Body of pancreas (tissue), 4 donors: ENCODE data around the gene ASTN2. TPM values are rescaled to one million over a fixed set of nuclear protein-coding genes. Genes with fewer than 3 reads are reported as not detected.

Experiments
- ATAC-seq: fragments of 150-250 bp; one replicate; pipeline ENCODE4 v1.9.1; 2016
- DNase-seq, 4 donors: peaks; one replicate each; pipeline ENCODE4 v3.0.0-alpha.2; 2019
- H3K27ac ChIP-seq, 4 donors: fragments of 200-600 bp; sonication (generic); 1 replicate in 3 of 4; 2 replicates in 1 of 4; pipeline versions ENCODE4 v1.5.1 to v1.6.1; 2016 to 2019; ENCODE audit warnings: mild to moderate bottlenecking in 1 of 4, mixed read lengths in 1 of 4, moderate library complexity in 1 of 4
- H3K27me3 ChIP-seq, 2 donors: fragments of 200-600 bp; sonication (generic); one replicate each; pipeline ENCODE4 v1.6.0; 2016; ENCODE audit warnings: mild to moderate bottlenecking in 1 of 2
- H3K36me3 ChIP-seq, 2 donors: fragments of 200-600 bp; sonication (generic); replicated peaks in 1 of 2; 2 replicates each; pipeline ENCODE4 v1.5.1; 2016; ENCODE audit warnings: low read depth in 2 of 2; ENCODE audit not compliant: insufficient read depth in 1 of 2
- H3K4me1 ChIP-seq: fragments of 200-600 bp; sonication (generic); one replicate; pipeline ENCODE4 v1.6.0; 2016
- H3K4me3 ChIP-seq, 2 donors: fragments of 200-600 bp; sonication (generic); 1 replicate in 1 of 2; 2 replicates in 1 of 2; pipeline ENCODE4 v1.5.1; 2016 to 2019
- H3K9me3 ChIP-seq, 3 donors: fragments of 200-600 bp; sonication (generic); 1 replicate in 2 of 3; 2 replicates in 1 of 3; pipeline ENCODE4 v1.5.1; 2016
- CTCF ChIP-seq, 7 experiments: fragments of 450-650 bp in 4 of 7; fragments of 200-600 bp in 3 of 7; sonication (generic) in 3 of 7; IDR thresholded peaks; one replicate each; pipeline ENCODE4 v1.5.1; 2016 to 2019; ENCODE audit warnings: antibody characterized with exemption in 7 of 7
- POLR2A ChIP-seq, 3 donors: fragments of 450-650 bp; IDR thresholded peaks; one replicate each; pipeline ENCODE4 v1.6.1; 2016; ENCODE audit warnings: antibody characterized with exemption in 3 of 3, mild to moderate bottlenecking in 2 of 3
- WGBS, 2 donors: methylation state at CpG; one replicate each; pipeline ENCODE4 v1.1.5; 2017; 5-methylcytosine and 5-hydroxymethylcytosine counted together
- intact Hi-C: fragments of 100-400 bp; cut with DNase I; formaldehyde crosslinking; loops from one replicate; pipeline ENCODE4 v1.15.1; 2023
- total RNA-seq, 2 donors: library from RNA; depleted of rRNA; stranded (reverse); fragments of >200 nt; gene quantifications; one replicate each; pipeline ENCODE4 v1.1.0, GENCODE V29; 2016

The ASTN2 gene
- total RNA-seq, 2 donors from 2014 or later = 8.2 to 9.6 TPM

GRCh38 chr9:116800885-116801284, 614.0 kb downstream of the ASTN2 start:
- Histone ChIP-seq H3K27me3 (no peaks in the 10 kb centered on the region), H3K36me3 (no peaks in the 10 kb centered on the region), H3K4me3 (no peak overlapping the region), H3K9me3 (no peaks in the 10 kb centered on the region), H3K27ac (no peak overlapping the region), H3K4me1 (no peaks in the 10 kb centered on the region)
- TF ChIP-seq CTCF (IDR thresholded peaks at IDR 0.05) = no peak
- TF ChIP-seq POLR2A (IDR thresholded peaks at IDR 0.05) = no peak
- WGBS, 2 donors = 41 to 45% methylated on average over 1 of the region's 1 CpG
- intact Hi-C loops = no loop called here
- DNase-seq (no peak), ATAC-seq (no peak)

- TF ChIP-seq CTCF (IDR thresholded peaks at IDR 0.05) = no peak
- no peak for TF ChIP-seq POLR2A (IDR thresholded peaks at IDR 0.05)
- intact Hi-C loops = no loop called here
These were observed 614.8 kb downstream of the ASTN2 start for GRCh38 chr9:116800074-116800473.

GRCh38 chr9:116798521-116798920, 616.3 kb downstream of the ASTN2 start:
- TF ChIP-seq POLR2A (IDR thresholded peaks at IDR 0.05) = no peak
- no peak for TF ChIP-seq CTCF (IDR thresholded peaks at IDR 0.05)
- peaks cover 8% of the 10 kb centered on the region for H3K4me1 ChIP-seq
- WGBS, 2 donors = 59 to 60% methylated on average over 2 of the region's 2 CpGs
- no peaks in the 10 kb centered on the region for H3K36me3 ChIP-seq
- no peaks in the 10 kb centered on the region for H3K9me3 ChIP-seq
- no peak overlapping the region for H3K4me3 ChIP-seq
- intact Hi-C loops = no loop called here
- no peaks in the 10 kb centered on the region for H3K27me3 ChIP-seq
- no peak for DNase-seq
- ATAC-seq = no peak
- H3K27ac ChIP-seq = no peak overlapping the region

More at GRCh38 chr9:116800074-116800473, 614.8 kb downstream of the ASTN2 start:
- Histone ChIP-seq H3K4me3 (no peak overlapping the region), H3K27me3 (no peaks in the 10 kb centered on the region), H3K4me1 (peaks cover 5% of the 10 kb centered on the region), H3K36me3 (no peaks in the 10 kb centered on the region), H3K9me3 (no peaks in the 10 kb centered on the region), H3K27ac (no peak overlapping the region)
- DNase-seq = no peak
- 81 to 86% methylated on average over 4 of the region's 4 CpGs for WGBS, 2 donors
- ATAC-seq = no peak

- Histone ChIP-seq H3K36me3 (no peaks in the 10 kb centered on the region), H3K27me3 (no peaks in the 10 kb centered on the region), H3K27ac (no peak overlapping the region), H3K9me3 (no peaks in the 10 kb centered on the region), H3K4me3 (no peak overlapping the region), H3K4me1 (peaks cover 8% of the 10 kb centered on the region)
- ATAC-seq = no peak
- DNase-seq = no peak
- intact Hi-C loops = no loop called here
- no peak for TF ChIP-seq POLR2A (IDR thresholded peaks at IDR 0.05)
- no peak for TF ChIP-seq CTCF (IDR thresholded peaks at IDR 0.05)
These were observed 617.6 kb downstream of the ASTN2 start for GRCh38 chr9:116797276-116797675.

GRCh38 chr9:116796669-116797068, 618.2 kb downstream of the ASTN2 start:
- 71 to 82% methylated on average over 1 of the region's 1 CpG for WGBS, 2 donors
- DNase-seq = no peak
- TF ChIP-seq CTCF (IDR thresholded peaks at IDR 0.05) (no peak), POLR2A (IDR thresholded peaks at IDR 0.05) (no peak)
- intact Hi-C loops = no loop called here
- ATAC-seq = no peak
- Histone ChIP-seq H3K27me3 (no peaks in the 10 kb centered on the region), H3K9me3 (no peaks in the 10 kb centered on the region), H3K36me3 (no peaks in the 10 kb centered on the region), H3K4me3 (no peak overlapping the region), H3K27ac (no peak overlapping the region), H3K4me1 (peaks cover 8% of the 10 kb centered on the region)
